Stimulated activated CD4-positive, alpha-beta T cell treated with anti-CD3 and anti-CD28 coated beads, Interleukin-4, amount 100 ng/mL, for 1 hour (primary cell): Measurements from ENCODE around the gene ZNF649.

Experiments
- DNase-seq: peaks from one replicate; pipeline ENCODE4 v3.0.0-alpha.2; 2020

Gene ZNF649

DNA sequence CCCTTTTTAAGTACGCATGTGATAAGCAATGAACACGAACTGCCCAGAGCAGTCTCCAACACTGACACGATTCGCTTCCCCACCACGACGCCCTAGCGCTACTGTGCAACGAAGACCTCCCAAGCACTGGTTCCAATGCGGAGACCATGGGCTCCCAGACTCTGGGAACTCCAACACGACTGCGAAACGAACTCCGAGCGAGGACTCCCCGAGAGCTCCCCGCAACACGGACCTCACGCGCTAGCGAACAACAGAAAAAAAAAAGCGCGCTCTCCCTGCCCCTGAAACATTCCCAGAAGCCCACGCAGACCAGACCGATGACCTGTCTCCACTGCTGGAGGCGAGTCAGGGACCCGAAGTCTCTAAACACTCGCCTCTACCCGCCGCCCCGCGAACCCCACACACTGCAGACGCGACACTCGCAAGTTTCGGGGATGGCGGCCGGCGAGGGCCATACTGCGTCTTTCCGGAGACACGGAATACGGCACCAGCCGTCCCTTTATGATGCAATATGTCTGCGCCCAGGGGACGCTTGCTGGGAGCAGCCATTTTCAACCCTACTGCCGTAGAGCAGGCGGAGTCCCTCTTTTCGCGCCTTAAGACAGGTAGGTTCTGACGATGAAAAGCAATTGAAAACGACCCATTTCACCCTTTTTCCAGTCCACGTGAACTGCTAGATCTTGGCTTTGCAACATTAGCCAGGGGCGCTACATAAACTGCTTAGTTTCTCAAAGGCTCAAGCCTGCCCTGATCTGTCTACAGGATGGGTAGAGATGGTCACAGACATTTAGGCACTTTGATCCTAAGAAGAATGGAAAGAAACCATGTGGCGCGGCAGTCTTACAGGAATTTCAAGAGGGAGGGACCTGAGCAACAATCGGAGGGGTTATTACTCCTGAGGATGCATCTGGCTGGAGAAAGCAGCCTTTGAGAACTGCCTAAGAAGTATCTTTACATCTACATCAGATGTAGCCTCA lies 17.0 kb downstream of the ZNF649 start, which contains the start of gene ZNF577:
TSS of gene ZNF577 (minus strand) at position 430 of the 977 bp plus-strand sequence. CDS start 7,569 bp downstream, outside the sequence.
- peak; percentile 68 for DNase-seq

DNA sequence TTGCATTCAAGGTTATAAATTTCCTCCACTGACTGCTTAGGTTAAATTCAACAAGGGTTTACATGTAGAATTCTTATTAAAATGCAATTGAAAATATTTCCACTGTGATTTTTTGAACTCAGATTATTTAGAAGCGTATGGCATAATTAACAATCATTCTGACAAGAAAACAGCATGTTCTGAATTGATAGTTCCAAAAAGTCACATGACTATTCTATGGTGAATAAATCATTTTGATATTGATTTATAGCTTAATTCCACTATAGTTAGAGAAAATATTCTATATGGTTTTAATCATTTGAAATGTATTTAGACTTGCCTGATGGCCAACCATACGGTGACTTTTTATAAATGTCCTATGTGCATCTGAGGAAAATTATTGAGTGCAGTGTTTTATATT lies 20.1 kb downstream of the ZNF649 start:
- no peak for DNase-seq

DNA sequence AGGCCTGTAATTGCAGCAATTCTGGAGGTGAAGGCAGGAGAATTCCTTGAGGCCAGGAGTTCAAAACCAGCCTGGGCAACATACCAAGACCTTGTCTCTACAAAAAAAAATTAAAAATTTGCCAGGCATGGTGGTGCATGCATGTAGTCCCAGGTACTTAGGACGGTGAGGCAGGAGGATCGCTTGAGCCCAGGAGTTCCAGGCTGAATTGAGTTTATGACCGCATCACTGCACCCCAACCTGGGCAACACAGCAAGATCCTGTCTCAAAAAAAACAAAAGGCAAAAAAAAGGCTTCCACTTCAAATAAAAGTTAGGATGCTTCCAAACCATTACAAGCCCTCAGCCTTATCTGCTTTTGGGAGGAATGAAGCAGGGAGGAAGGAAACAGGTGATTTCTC lies 22.3 kb downstream of the ZNF649 start:
- DNase-seq, result no peak

DNA sequence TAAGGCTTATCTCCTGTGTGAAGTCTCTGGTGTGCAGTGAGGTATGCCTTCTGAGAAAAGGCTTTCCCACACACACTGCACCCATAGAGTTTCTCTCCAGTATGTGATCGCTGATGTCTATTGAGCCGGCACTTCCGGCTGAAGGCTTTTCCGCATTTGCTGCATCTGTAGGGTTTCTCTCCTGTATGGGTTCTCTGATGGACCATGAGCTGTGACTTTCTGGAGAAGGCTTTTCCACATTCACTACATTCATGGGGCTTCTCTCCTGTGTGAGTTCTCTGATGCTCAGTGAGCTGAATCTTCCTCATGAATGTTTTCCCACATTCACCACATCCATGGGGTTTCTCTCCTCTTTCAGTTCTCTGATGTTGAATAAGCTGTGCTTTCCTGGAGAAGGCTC lies 31.7 kb downstream of the ZNF649 start:
- no peak for DNase-seq

DNA sequence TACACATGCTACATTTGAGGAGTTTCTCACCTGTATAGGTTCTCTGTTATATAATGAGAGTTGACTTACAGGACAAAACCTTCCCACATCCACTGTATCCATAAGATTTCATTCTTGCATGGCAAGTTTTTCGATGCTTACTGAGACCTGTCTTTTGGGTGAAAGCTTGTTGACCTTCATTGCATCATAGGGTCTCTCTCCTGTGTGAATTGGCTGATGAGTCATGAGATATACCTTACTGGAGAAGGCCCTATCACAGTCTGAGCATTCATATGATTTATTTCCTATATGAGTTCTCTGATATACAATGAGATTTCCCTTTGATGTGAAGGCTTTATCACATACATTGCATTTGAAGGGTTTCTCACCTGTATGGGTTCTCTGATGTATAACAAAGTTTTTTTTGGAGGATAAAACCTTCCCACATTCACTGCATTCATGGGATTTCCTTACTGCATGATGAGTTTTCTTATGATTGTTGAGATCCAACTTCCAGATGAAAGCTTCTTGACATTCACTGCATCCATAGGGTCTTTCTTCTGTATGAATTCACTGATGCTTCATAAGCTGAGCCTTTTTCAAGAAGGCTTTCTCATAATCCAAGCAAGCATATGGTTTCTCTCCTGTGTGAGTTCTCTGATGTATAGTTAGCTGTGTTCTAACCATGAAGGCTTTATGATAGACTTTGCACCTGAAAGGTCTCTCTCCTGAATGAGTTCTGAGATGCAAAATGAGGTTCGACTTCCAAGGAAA lies 42.8 kb downstream of the ZNF649 start:
- DNase-seq, result no peak
